Right atrium auricular region (tissue), 2 donors: Measurements from ENCODE around the gene CD83. TPM values are rescaled to one million over a fixed set of nuclear protein-coding genes. Genes with fewer than 3 reads are reported as not detected.
"Not testable (repeated sequence)": the region's sequence is repeated elsewhere in the genome, so short reads cannot be mapped to it uniquely, and the experiment has no call there.

Experiments used
- DNase-seq: peaks from one replicate; pipeline ENCODE4 v3.0.0-alpha.2; 2019; ENCODE audit warnings: low spot score
- H3K27ac ChIP-seq, 2 donors: fragments of 200-600 bp; sonication (generic); 1 replicate in 1 of 2; 2 replicates in 1 of 2; pipeline ENCODE4 v1.5.1; 2016 to 2019
- H3K27me3 ChIP-seq, 2 donors: fragments of 200-600 bp; sonication (generic); one replicate each; pipeline versions ENCODE4 v1.5.1 to v1.6.0; 2017 to 2019
- H3K36me3 ChIP-seq: fragments of 200-600 bp; sonication (generic); one replicate; pipeline ENCODE4 v1.5.1; 2016
- H3K4me1 ChIP-seq, 2 donors: fragments of 200-600 bp; sonication (generic); one replicate each; pipeline versions ENCODE4 v1.5.1 to v1.6.0; 2017 to 2019
- H3K4me3 ChIP-seq, 2 donors: fragments of 200-600 bp; sonication (generic); 1 replicate in 1 of 2; 2 replicates in 1 of 2; pipeline ENCODE4 v1.5.1; 2017 to 2019; ENCODE audit warnings: mild to moderate bottlenecking in 1 of 2, moderate library complexity in 1 of 2
- H3K9me3 ChIP-seq, 2 donors: fragments of 200-600 bp; sonication (generic); one replicate each; pipeline ENCODE4 v1.5.1; 2019
- total RNA-seq, 2 donors: library from RNA; depleted of rRNA; stranded (reverse); fragments of >200 nt; gene quantifications; one replicate each; pipeline ENCODE4 v1.1.0, GENCODE V29; 2016
- TF ChIP-seq, protein P1 (sequence below), 2 donors: fragments of 200-600 bp; sonication (generic); IDR thresholded peaks; one replicate each; pipeline ENCODE4 v1.5.1; 2019; ENCODE audit warnings: antibody characterized with exemption in 2 of 2

Gene CD83
- total RNA-seq, 2 donors from 2014 or later: 1.7 to 2.1 TPM

DNA sequence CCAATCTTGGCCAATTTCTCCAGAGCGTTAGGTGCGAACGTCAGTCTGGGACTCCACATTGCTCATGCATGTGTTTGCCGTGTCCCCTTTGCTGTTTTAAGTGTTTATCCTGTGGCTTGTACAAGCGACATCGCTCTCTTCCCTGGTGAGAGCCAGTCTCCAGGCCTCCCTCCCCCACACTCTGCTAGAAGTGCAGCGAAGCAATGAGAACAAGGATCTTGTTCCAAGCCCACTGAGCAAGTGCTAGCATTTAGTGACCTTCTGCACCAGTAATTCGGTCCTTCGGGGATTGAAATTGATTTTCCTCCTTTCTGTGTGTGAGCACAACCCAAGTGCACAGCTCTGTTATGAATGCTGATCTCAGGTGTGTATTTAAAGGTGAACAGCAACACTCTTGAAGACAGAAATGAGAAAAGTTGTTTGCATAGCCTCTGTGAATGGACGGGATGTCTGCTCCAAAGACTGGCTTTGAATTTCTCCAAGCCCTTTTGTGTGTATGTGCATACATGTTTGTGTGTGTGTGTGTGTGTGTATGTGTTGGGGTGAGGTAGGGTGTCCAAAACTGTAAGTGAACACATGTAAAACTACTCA is 29.0 kb downstream of the CD83 start:
- Histone ChIP-seq H3K36me3 (no peaks in the 10 kb centered on the region), H3K27me3 (no peaks in the 10 kb centered on the region), H3K27ac (no peak overlapping the region), H3K4me3 (no peak overlapping the region), H3K9me3 (no peaks in the 10 kb centered on the region), H3K4me1 (no peaks in the 10 kb centered on the region)
- TF ChIP-seq, protein P1, sequence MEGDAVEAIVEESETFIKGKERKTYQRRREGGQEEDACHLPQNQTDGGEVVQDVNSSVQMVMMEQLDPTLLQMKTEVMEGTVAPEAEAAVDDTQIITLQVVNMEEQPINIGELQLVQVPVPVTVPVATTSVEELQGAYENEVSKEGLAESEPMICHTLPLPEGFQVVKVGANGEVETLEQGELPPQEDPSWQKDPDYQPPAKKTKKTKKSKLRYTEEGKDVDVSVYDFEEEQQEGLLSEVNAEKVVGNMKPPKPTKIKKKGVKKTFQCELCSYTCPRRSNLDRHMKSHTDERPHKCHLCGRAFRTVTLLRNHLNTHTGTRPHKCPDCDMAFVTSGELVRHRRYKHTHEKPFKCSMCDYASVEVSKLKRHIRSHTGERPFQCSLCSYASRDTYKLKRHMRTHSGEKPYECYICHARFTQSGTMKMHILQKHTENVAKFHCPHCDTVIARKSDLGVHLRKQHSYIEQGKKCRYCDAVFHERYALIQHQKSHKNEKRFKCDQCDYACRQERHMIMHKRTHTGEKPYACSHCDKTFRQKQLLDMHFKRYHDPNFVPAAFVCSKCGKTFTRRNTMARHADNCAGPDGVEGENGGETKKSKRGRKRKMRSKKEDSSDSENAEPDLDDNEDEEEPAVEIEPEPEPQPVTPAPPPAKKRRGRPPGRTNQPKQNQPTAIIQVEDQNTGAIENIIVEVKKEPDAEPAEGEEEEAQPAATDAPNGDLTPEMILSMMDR (IDR thresholded peaks at IDR 0.05): no peak
- no peak for DNase-seq

DNA sequence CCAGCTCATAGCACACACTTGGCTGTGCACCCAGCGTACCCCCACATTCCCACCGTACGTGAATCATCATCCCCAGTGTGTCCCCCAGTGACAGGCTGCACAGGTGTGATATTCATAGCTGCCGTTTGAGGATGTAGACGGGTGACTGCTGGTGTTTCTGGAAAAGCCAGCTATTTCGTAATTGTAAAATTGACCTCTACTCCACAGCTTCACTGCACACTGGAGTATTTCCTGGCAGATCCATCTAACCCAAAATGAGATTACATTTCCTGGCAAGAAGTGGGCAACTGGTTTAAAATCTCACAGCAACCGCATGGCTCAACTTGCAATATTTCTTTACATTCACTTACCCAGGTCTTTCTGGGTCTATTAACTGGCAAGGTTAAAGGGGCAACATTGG is 30.3 kb downstream of the CD83 start:
- H3K27ac ChIP-seq: no peak overlapping the region

DNA sequence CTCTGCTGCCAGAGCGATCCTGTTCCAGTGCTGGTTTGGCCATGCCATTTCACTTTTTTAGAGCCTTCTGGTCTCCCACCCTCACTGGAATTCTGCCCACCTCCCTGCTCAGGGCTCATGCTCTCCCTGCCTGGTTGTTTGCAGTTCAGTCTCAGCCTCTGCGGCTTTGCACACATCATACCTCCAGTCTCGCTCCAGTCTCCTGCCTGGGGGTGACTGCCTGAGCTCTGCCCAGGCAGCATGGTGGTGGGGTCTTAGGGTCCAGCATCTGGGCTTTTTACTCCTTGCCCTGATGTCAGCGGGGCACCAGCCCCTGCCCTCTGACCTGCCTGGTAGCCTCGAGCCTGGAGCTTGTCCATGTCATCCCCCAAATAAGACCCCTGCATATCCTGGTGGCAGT is 30.9 kb downstream of the CD83 start:
- H3K4me3 ChIP-seq: no peak overlapping the region
- DNase-seq: no peak
- H3K9me3 ChIP-seq: no peaks in the 10 kb centered on the region
- H3K27ac ChIP-seq: no peak overlapping the region
- H3K4me1 ChIP-seq: no peaks in the 10 kb centered on the region
- TF ChIP-seq, protein P1 (IDR thresholded peaks at IDR 0.05): no peak
- H3K27me3 ChIP-seq: no peaks in the 10 kb centered on the region
- H3K36me3 ChIP-seq: no peaks in the 10 kb centered on the region

More for the DNA sequence above, 30.3 kb downstream of the CD83 start:
- H3K27me3 ChIP-seq: no peaks in the 10 kb centered on the region
- no peaks in the 10 kb centered on the region for H3K36me3 ChIP-seq
- TF ChIP-seq, protein P1 (IDR thresholded peaks at IDR 0.05): no peak
- DNase-seq: no peak
- H3K4me3 ChIP-seq: no peak overlapping the region
- no peaks in the 10 kb centered on the region for H3K4me1 ChIP-seq
- H3K9me3 ChIP-seq: no peaks in the 10 kb centered on the region

DNA sequence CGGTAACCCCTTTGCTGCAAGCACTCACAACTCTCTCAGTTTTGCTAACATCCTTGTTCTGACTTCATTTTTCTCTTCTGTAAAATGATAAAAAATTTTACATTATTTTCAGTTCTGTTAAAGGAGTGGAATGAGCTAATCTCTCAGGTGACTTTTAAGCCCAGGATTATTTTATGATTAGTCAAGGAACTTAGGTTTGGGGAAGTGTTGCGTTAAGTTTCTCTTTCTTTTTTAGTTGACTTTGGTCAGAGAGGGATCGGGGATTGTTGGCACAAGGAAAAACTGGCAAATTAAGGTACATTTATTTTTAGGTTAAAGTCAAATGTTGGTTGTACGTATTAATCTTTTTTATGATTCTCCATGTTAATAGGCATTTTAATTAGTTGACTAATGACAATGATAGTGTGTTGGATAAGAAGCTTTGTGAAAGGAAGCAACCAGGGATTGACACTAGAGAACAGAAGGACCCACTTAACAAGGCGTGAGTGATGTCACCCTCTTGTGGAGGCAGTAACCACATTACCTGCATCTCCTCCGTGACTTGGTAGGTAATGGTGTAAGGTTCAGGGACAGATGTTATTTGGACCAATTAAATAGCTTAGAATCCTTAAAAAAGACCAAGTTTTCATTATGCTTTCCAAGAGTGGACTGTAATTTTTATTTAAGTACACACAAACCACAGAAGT is 31.6 kb downstream of the CD83 start:
- no peak overlapping the region for H3K4me3 ChIP-seq
- no peaks in the 10 kb centered on the region for H3K36me3 ChIP-seq
- H3K4me1 ChIP-seq: no peaks in the 10 kb centered on the region
- H3K27me3 ChIP-seq: no peaks in the 10 kb centered on the region
- no peak overlapping the region for H3K27ac ChIP-seq
- TF ChIP-seq, protein P1 (IDR thresholded peaks at IDR 0.05): no peak
- DNase-seq: no peak
- no peaks in the 10 kb centered on the region for H3K9me3 ChIP-seq

DNA sequence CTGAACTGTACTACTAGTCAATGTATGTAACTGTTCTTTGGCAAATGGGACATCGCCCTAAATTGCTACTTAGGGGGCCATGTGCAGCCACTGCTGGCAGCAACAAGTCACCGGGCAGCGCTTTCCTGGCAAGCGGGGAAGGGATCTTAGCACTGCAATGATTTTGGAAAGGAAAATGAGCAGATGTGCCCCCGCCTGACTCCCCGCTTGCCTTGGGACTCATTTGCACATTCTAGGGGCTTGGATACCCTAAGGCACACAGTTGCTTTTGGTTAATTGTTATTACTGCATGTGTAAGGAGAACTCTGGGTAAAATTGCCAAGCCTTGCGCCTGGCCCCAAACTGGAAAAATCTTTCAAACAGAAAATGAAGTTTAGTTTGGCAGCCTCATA is 32.2 kb downstream of the CD83 start:
- TF ChIP-seq, protein P1 (IDR thresholded peaks at IDR 0.05): no peak
- no peaks in the 10 kb centered on the region for H3K9me3 ChIP-seq
- H3K27me3 ChIP-seq: no peaks in the 10 kb centered on the region
- no peaks in the 10 kb centered on the region for H3K4me1 ChIP-seq
- H3K27ac ChIP-seq: no peak overlapping the region
- no peak overlapping the region for H3K4me3 ChIP-seq
- no peaks in the 10 kb centered on the region for H3K36me3 ChIP-seq
- DNase-seq: no peak

DNA sequence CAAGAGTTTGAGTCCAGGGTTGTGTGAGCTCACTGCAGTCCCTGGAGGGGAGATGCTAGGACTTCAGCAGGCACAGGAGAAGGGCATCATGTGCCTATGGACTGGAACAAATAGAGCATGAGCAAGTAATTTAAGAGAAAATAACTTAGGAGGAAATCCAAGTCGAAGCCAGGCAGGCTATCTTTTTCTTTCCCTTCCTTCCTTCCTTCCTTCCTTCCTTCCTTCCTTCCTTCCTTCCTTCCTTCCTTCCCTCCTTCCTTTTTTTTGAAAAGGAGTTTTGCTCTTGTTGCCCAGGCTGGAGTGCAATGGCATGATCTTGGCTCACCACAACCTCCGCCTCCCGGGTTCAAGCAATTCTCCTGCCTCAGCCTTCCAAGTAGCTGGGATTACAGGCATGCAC is 33.7 kb downstream of the CD83 start:
- H3K4me1 ChIP-seq, H3K36me3 ChIP-seq, DNase-seq, H3K4me3 ChIP-seq, H3K27ac ChIP-seq, H3K9me3 ChIP-seq, H3K27me3 ChIP-seq: not testable (repeated sequence)
